Ishikawa (cell line): ENCODE results near the gene GSE1.

Source experiments
- CREB1 ChIP-seq: IDR thresholded peaks from 2 replicates; pipeline ENCODE4 v1.6.1; 2012; ENCODE audit warnings: low read depth
- EGR1 ChIP-seq: IDR thresholded peaks from 2 replicates; pipeline ENCODE4 v1.6.1; 2012
- EP300 ChIP-seq: IDR thresholded peaks from 2 replicates; pipeline ENCODE4 v1.6.1; 2012; ENCODE audit warnings: borderline replicate concordance
- FOXM1 ChIP-seq: IDR thresholded peaks from 2 replicates; pipeline ENCODE4 v1.6.1; 2012; ENCODE audit warnings: low read depth, borderline replicate concordance
- RAD21 ChIP-seq: IDR thresholded peaks from 2 replicates; pipeline ENCODE4 v1.6.1; 2012; ENCODE audit warnings: low read depth
- TEAD4 ChIP-seq: IDR thresholded peaks from 2 replicates; pipeline ENCODE4 v1.6.1; 2012

DNA sequence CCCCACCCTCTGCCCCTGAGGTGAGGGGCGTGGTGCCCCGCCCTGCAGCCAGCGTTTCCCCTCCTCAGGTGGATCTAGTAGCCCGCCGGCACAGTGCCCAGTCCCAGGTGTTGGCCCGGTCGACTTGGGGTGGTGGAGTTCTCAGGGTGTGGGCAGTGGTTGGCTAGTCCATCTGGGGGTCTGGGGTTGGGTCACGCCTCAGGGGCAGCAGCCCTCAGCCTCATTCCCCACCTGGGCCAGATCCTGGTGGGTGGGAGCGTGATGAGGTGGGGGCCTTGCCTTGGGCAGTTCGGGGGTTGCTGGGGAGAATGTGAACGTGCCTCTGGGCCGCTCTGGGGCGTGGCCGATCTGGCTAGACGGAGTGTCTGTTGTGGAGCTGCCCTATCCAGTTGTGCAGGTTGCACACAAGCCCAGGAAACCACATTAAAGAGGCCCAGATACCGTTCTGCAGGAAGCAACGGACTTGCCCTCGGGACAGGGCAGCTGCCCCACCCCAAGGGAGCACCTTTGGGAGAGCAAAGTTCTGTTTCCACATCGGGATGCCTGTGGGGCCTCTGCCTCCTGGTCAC is 32.0 kb downstream of the GSE1 start:
- no peak for TF ChIP-seq FOXM1
- no peak; the same call in 1 of the 2 replicates for TF ChIP-seq TEAD4
- peak; percentile 42; the same call in 1 of the 2 replicates for TF ChIP-seq EP300
- no peak for TF ChIP-seq RAD21
- TF ChIP-seq CREB1, result no peak
- no peak for TF ChIP-seq EGR1
